Measurements from ENCODE around the gene TXNRD2. TPM values are rescaled to one million over a fixed set of nuclear protein-coding genes. Genes with fewer than 3 reads are reported as not detected.

The TXNRD2 gene
- polyA plus RNA-seq (2013, experiment 1 of 2), result 5.8 TPM
- polyA plus RNA-seq (2013, experiment 2 of 2), result 6.0 TPM

- Histone ChIP-seq H4K91ac (ENCODE audit: low read length) (peak within 1 kb of the TSS; percentile 96), H2BK120ac (ENCODE audit: low read depth, low read length) (peak within 1 kb of the TSS; percentile 91), H3K79me1 (replicated peaks; ENCODE audit: low read length, poor library complexity, severe bottlenecking) (peaks cover 7% of the 10 kb centered on the region), H3K27me3 (ENCODE audit: control insufficient read depth in 1 of 2, insufficient read depth in 1 of 2, low read length in 2 of 2) (no peaks in the 10 kb centered on the region), H3K9me3 (ENCODE audit: control insufficient read depth, low read length) (no peaks in the 10 kb centered on the region), H3K4me3 (ENCODE audit: insufficient read depth in 1 of 2, low read depth in 1 of 2, low read length in 2 of 2) (peak within 1 kb of the TSS; percentile 58 to 91), H3K18ac (ENCODE audit: low read depth in 1 of 2, low read length in 2 of 2) (peak within 1 kb of the TSS; percentile 79 to 96), H3K4me2 (ENCODE audit: low read length, poor library complexity, severe bottlenecking) (peak within 1 kb of the TSS; percentile 64), H2AK5ac (ENCODE audit: low read length, severe bottlenecking) (peak within 1 kb of the TSS; percentile 98), H2BK15ac (ENCODE audit: low read depth, poor library complexity, severe bottlenecking) (peak within 1 kb of the TSS; percentile 98), H2BK5ac (ENCODE audit: low read depth, low read length, poor library complexity, severe bottlenecking) (peak within 1 kb of the TSS; percentile 99), H2AFZ (ENCODE audit: low read depth, low read length) (peak within 1 kb of the TSS; percentile 36), H3K14ac (ENCODE audit: low read length in 2 of 2) (peak within 1 kb of the TSS; percentile 61 to 92), H3K27ac (ENCODE audit: low read length, poor library complexity, severe bottlenecking) (peak within 1 kb of the TSS; percentile 97), H4K8ac (ENCODE audit: low read length) (peak within 1 kb of the TSS; percentile 92), H2BK12ac (ENCODE audit: low read length in 2 of 2) (peak within 1 kb of the TSS; percentile 79 to 84), H3K9ac (ENCODE audit: low read length) (peak within 1 kb of the TSS; percentile 99), H3K36me3 (ENCODE audit: control insufficient read depth in 1 of 2, insufficient read depth in 2 of 2, low read depth in 1 of 2, low read length in 2 of 2) (peaks cover 3% of the 10 kb centered on the region in 2 experiments), H3K4me1 (ENCODE audit: control insufficient read depth, insufficient read depth, low read depth, low read length) (peaks cover 26% of the 10 kb centered on the region), H3K23ac (ENCODE audit: low read length in 2 of 2) (peak within 1 kb of the TSS in 1 of 2 experiments; percentile 91), H3K4ac (ENCODE audit: low read depth in 1 of 2, low read length in 2 of 2) (peak within 1 kb of the TSS; percentile 63 to 64)
- DNase-seq, result peak; percentile 51
- 48% methylated on average over 59 of the region's 63 CpGs for WGBS
These were observed at the start of gene TXNRD2, which contains the start of gene COMT for GRCh38 chr22:19941365-19942082. Gene TXNRD2 (minus strand): TSS chr22:19941818. CDS start chr22:19941803, 15 bp downstream. Gene COMT (plus strand): TSS chr22:19941772. CDS start chr22:19962527, 20,755 bp downstream.

- Histone ChIP-seq H3K36me3 (ENCODE audit: control insufficient read depth in 1 of 2, insufficient read depth in 2 of 2, low read depth in 1 of 2, low read length in 2 of 2) (no peaks in the 10 kb centered on the region), H4K91ac (ENCODE audit: low read length) (no peak overlapping the region)
These were observed 49.7 kb upstream of the TXNRD2 start for GRCh38 chr22:19991395-19991644.

GRCh38 chr22:19990609-19991394, 49.2 kb upstream of the TXNRD2 start:
- Histone ChIP-seq H3K4ac (ENCODE audit: low read depth in 1 of 2, low read length in 2 of 2) (no peak overlapping the region), H3K23ac (ENCODE audit: low read length in 2 of 2) (no peak overlapping the region), H2BK5ac (ENCODE audit: low read depth, low read length, poor library complexity, severe bottlenecking) (no peak overlapping the region), H2BK12ac (ENCODE audit: low read length in 2 of 2) (no peak overlapping the region), H3K27ac (ENCODE audit: low read length, poor library complexity, severe bottlenecking) (no peak overlapping the region), H4K91ac (ENCODE audit: low read length) (no peak overlapping the region), H3K4me3 (ENCODE audit: insufficient read depth in 1 of 2, low read depth in 1 of 2, low read length in 2 of 2) (no peak overlapping the region), H2BK120ac (ENCODE audit: low read depth, low read length) (no peak overlapping the region), H3K4me2 (ENCODE audit: low read length, poor library complexity, severe bottlenecking) (no peak overlapping the region), H4K8ac (ENCODE audit: low read length) (no peak overlapping the region), H3K14ac (ENCODE audit: low read length in 2 of 2) (no peak overlapping the region), H3K9ac (ENCODE audit: low read length) (no peak overlapping the region), H3K4me1 (ENCODE audit: control insufficient read depth, insufficient read depth, low read depth, low read length) (peaks cover 25% of the 10 kb centered on the region), H3K27me3 (ENCODE audit: control insufficient read depth in 1 of 2, insufficient read depth in 1 of 2, low read length in 2 of 2) (peaks cover 0 to 8% of the 10 kb centered on the region in 2 experiments), H3K18ac (ENCODE audit: low read depth in 1 of 2, low read length in 2 of 2) (peak overlapping the region in 1 of 2 experiments; percentile 25), H2AFZ (ENCODE audit: low read depth, low read length) (no peak overlapping the region), H3K79me1 (replicated peaks; ENCODE audit: low read length, poor library complexity, severe bottlenecking) (peaks cover 4% of the 10 kb centered on the region), H2AK5ac (ENCODE audit: low read length, severe bottlenecking) (no peak overlapping the region), H3K9me3 (ENCODE audit: control insufficient read depth, low read length) (no peaks in the 10 kb centered on the region), H3K36me3 (ENCODE audit: control insufficient read depth in 1 of 2, insufficient read depth in 2 of 2, low read depth in 1 of 2, low read length in 2 of 2) (no peaks in the 10 kb centered on the region), H2BK15ac (ENCODE audit: low read depth, poor library complexity, severe bottlenecking) (no peak overlapping the region)
- 94% methylated on average over 20 of the region's 20 CpGs for WGBS
- DNase-seq, result no peak

More at GRCh38 chr22:19991395-19991644, 49.7 kb upstream of the TXNRD2 start:
- Histone ChIP-seq H2BK15ac (ENCODE audit: low read depth, poor library complexity, severe bottlenecking) (no peak overlapping the region), H2AFZ (ENCODE audit: low read depth, low read length) (no peak overlapping the region), H3K14ac (ENCODE audit: low read length in 2 of 2) (no peak overlapping the region), H3K18ac (ENCODE audit: low read depth in 1 of 2, low read length in 2 of 2) (no peak overlapping the region), H3K27ac (ENCODE audit: low read length, poor library complexity, severe bottlenecking) (no peak overlapping the region), H2BK5ac (ENCODE audit: low read depth, low read length, poor library complexity, severe bottlenecking) (no peak overlapping the region), H2AK5ac (ENCODE audit: low read length, severe bottlenecking) (no peak overlapping the region), H3K9ac (ENCODE audit: low read length) (no peak overlapping the region), H3K4ac (ENCODE audit: low read depth in 1 of 2, low read length in 2 of 2) (no peak overlapping the region), H2BK12ac (ENCODE audit: low read length in 2 of 2) (no peak overlapping the region), H3K9me3 (ENCODE audit: control insufficient read depth, low read length) (no peaks in the 10 kb centered on the region), H2BK120ac (ENCODE audit: low read depth, low read length) (no peak overlapping the region), H3K4me2 (ENCODE audit: low read length, poor library complexity, severe bottlenecking) (no peak overlapping the region), H3K23ac (ENCODE audit: low read length in 2 of 2) (no peak overlapping the region), H3K4me1 (ENCODE audit: control insufficient read depth, insufficient read depth, low read depth, low read length) (peaks cover 20% of the 10 kb centered on the region), H3K27me3 (ENCODE audit: control insufficient read depth in 1 of 2, insufficient read depth in 1 of 2, low read length in 2 of 2) (peaks cover 0 to 9% of the 10 kb centered on the region in 2 experiments), H4K8ac (ENCODE audit: low read length) (no peak overlapping the region), H3K4me3 (ENCODE audit: insufficient read depth in 1 of 2, low read depth in 1 of 2, low read length in 2 of 2) (no peak overlapping the region), H3K79me1 (replicated peaks; ENCODE audit: low read length, poor library complexity, severe bottlenecking) (no peaks in the 10 kb centered on the region)
- DNase-seq, result no peak

GRCh38 chr22:19990188-19990587, 48.6 kb upstream of the TXNRD2 start:
- Histone ChIP-seq H2AFZ (ENCODE audit: low read depth, low read length) (no peak overlapping the region), H3K9me3 (ENCODE audit: control insufficient read depth, low read length) (no peaks in the 10 kb centered on the region), H3K36me3 (ENCODE audit: control insufficient read depth in 1 of 2, insufficient read depth in 2 of 2, low read depth in 1 of 2, low read length in 2 of 2) (no peaks in the 10 kb centered on the region), H3K23ac (ENCODE audit: low read length in 2 of 2) (no peak overlapping the region), H2AK5ac (ENCODE audit: low read length, severe bottlenecking) (no peak overlapping the region), H3K4me2 (ENCODE audit: low read length, poor library complexity, severe bottlenecking) (no peak overlapping the region), H2BK120ac (ENCODE audit: low read depth, low read length) (no peak overlapping the region), H3K79me1 (replicated peaks; ENCODE audit: low read length, poor library complexity, severe bottlenecking) (peaks cover 11% of the 10 kb centered on the region), H3K4me3 (ENCODE audit: insufficient read depth in 1 of 2, low read depth in 1 of 2, low read length in 2 of 2) (no peak overlapping the region), H3K9ac (ENCODE audit: low read length) (no peak overlapping the region), H3K4ac (ENCODE audit: low read depth in 1 of 2, low read length in 2 of 2) (no peak overlapping the region), H3K27me3 (ENCODE audit: control insufficient read depth in 1 of 2, insufficient read depth in 1 of 2, low read length in 2 of 2) (peaks cover 0 to 5% of the 10 kb centered on the region in 2 experiments), H3K18ac (ENCODE audit: low read depth in 1 of 2, low read length in 2 of 2) (peak overlapping the region in 1 of 2 experiments; percentile 25), H3K27ac (ENCODE audit: low read length, poor library complexity, severe bottlenecking) (no peak overlapping the region), H2BK15ac (ENCODE audit: low read depth, poor library complexity, severe bottlenecking) (no peak overlapping the region), H3K4me1 (ENCODE audit: control insufficient read depth, insufficient read depth, low read depth, low read length) (peaks cover 31% of the 10 kb centered on the region), H2BK5ac (ENCODE audit: low read depth, low read length, poor library complexity, severe bottlenecking) (no peak overlapping the region), H4K8ac (ENCODE audit: low read length) (no peak overlapping the region), H4K91ac (ENCODE audit: low read length) (no peak overlapping the region), H2BK12ac (ENCODE audit: low read length in 2 of 2) (no peak overlapping the region), H3K14ac (ENCODE audit: low read length in 2 of 2) (no peak overlapping the region)
- no peak for DNase-seq
- 71% methylated on average over 2 of the region's 2 CpGs for WGBS
